GM19452 (cell line): ENCODE results near the gene WDFY2.
A peak's percentile ranks its signal among the peaks of the same experiment; 100 is the strongest.

Source experiments
- ATAC-seq: cut with Tn5 transposase; IDR thresholded peaks from one replicate; pipeline ENCODE4 v1.9.1; 2021; ENCODE audit not compliant: unreplicated experiment

Gene WDFY2

GRCh38 chr13:51786425-51787265 is 202.4 kb downstream of the WDFY2 start:
- no peak for ATAC-seq

- ATAC-seq: peak; percentile 63
These were observed 209.5 kb downstream of the WDFY2 start for GRCh38 chr13:51793570-51794271.

GRCh38 chr13:51794964-51795363 is 210.7 kb downstream of the WDFY2 start:
- no peak for ATAC-seq

GRCh38 chr13:51795419-51795818 is 211.2 kb downstream of the WDFY2 start:
- ATAC-seq: no peak

- no peak for ATAC-seq
These were observed 212.3 kb downstream of the WDFY2 start for GRCh38 chr13:51796546-51796945.

GRCh38 chr13:51797664-51798488 is 213.6 kb downstream of the WDFY2 start:
- ATAC-seq: no peak

- no peak for ATAC-seq
These were observed 215.0 kb downstream of the WDFY2 start for GRCh38 chr13:51799261-51799660.

- no peak for ATAC-seq
These were observed 216.2 kb downstream of the WDFY2 start for GRCh38 chr13:51800486-51800885.

GRCh38 chr13:51801631-51802099 is 217.4 kb downstream of the WDFY2 start:
- ATAC-seq: no peak

- ATAC-seq: no peak
These were observed 218.6 kb downstream of the WDFY2 start for GRCh38 chr13:51802631-51803418.

GRCh38 chr13:51803422-51804294 is 219.4 kb downstream of the WDFY2 start, which contains the start of gene DHRS12:
DHRS12 (minus strand) TSS chr13:51804163; CDS start chr13:51799659, 4,504 bp downstream.
- peak; percentile 87 for ATAC-seq

- ATAC-seq: no peak
These were observed 220.3 kb downstream of the WDFY2 start for GRCh38 chr13:51804295-51805172.

GRCh38 chr13:51805313-51805712 is 221.1 kb downstream of the WDFY2 start:
- no peak for ATAC-seq

GRCh38 chr13:51805925-51806324 is 221.7 kb downstream of the WDFY2 start:
- no peak for ATAC-seq

- ATAC-seq: no peak
These were observed 222.3 kb downstream of the WDFY2 start for GRCh38 chr13:51806566-51806965.

GRCh38 chr13:51807041-51807440 is 222.8 kb downstream of the WDFY2 start:
- ATAC-seq: no peak

- ATAC-seq: no peak
These were observed 224.5 kb downstream of the WDFY2 start for GRCh38 chr13:51808811-51809210.

- ATAC-seq: no peak
These were observed 226.8 kb downstream of the WDFY2 start for GRCh38 chr13:51811046-51811445.
